Thyroid gland (tissue), 4 donors: ENCODE data around the gene DMXL1. TPM values are rescaled to one million over a fixed set of nuclear protein-coding genes. Genes with fewer than 3 reads are reported as not detected.

ENCODE experiments used
- DNase-seq, 2 donors: peaks; one replicate each; pipeline ENCODE4 v3.0.0-alpha.2; 2019
- H3K27ac ChIP-seq, 3 donors: fragments of 200-600 bp; sonication (generic); 1 replicate in 2 of 3; 2 replicates in 1 of 3; pipeline ENCODE4 v1.5.1; 2016 to 2019; ENCODE audit warnings: mild to moderate bottlenecking in 1 of 3, moderate library complexity in 1 of 3
- H3K27me3 ChIP-seq: fragments of 200-600 bp; sonication (generic); one replicate; pipeline ENCODE4 v1.5.1; 2019
- H3K36me3 ChIP-seq, 2 donors: fragments of 200-600 bp; sonication (generic); one replicate each; pipeline ENCODE4 v1.5.1; 2016 to 2019
- H3K4me1 ChIP-seq, 2 donors: fragments of 200-600 bp; sonication (generic); one replicate each; pipeline ENCODE4 v1.5.1; 2017 to 2019
- H3K4me3 ChIP-seq, 3 donors: fragments of 200-600 bp; sonication (generic); replicated peaks in 1 of 3; 1 replicate in 2 of 3; 2 replicates in 1 of 3; pipeline ENCODE4 v1.5.1; 2016; ENCODE audit warnings: mild to moderate bottlenecking in 1 of 3
- H3K9me3 ChIP-seq: fragments of 200-600 bp; sonication (generic); one replicate; pipeline ENCODE4 v1.5.1; 2017
- POLR2A ChIP-seq, 2 donors: fragments of 450-650 bp; IDR thresholded peaks; one replicate each; pipeline ENCODE4 v1.6.1; 2017; ENCODE audit warnings: antibody characterized with exemption in 2 of 2, mild to moderate bottlenecking in 2 of 2, moderate library complexity in 1 of 2
- WGBS, 2 donors: methylation state at CpG; one replicate each; pipeline ENCODE4 v1.1.5; 2017; 5-methylcytosine and 5-hydroxymethylcytosine counted together
- intact Hi-C: fragments of 100-400 bp; cut with DNase I; formaldehyde crosslinking; loops from one replicate; pipeline ENCODE4 v1.15.1; 2023
- total RNA-seq, 4 donors: library from RNA; depleted of rRNA; stranded (reverse); fragments of >200 nt; gene quantifications; one replicate each; pipeline ENCODE4 v1.2.3, GENCODE V29; 2016
- TF ChIP-seq, protein P1 (sequence below), 6 experiments: fragments of 200-600 bp in 3 of 6; fragments of 450-650 bp in 3 of 6; sonication (generic) in 3 of 6; IDR thresholded peaks; one replicate each; pipeline ENCODE4 v1.5.1; 2016 to 2019; ENCODE audit warnings: antibody characterized with exemption in 6 of 6, mild to moderate bottlenecking in 2 of 6, inconsistent platforms in 1 of 6, moderate library complexity in 1 of 6

Gene DMXL1
- total RNA-seq, 4 donors from 2014 or later: 90.8 to 158 (median 95.4) TPM

DNA sequence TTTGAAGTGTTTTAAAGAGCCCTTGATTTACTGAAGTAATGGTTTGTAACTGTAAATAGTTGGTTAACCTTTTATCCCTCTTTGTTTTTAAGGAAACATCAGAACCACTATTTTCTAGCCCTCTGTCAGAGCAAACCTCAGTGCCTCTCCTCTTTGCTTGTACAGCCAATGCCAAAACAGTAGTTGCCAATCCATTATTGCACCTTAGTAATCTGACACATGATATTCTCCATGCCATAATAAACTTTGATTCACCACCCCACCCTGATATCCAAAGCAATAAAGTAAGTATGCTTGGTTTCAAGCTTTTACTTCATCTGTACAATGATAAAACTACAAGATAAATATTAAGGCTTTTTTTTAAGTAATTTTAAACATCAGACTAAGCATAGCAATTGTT is 100.8 kb downstream of the DMXL1 start:
- H3K27me3 ChIP-seq: no peaks in the 10 kb centered on the region
- DNase-seq: no peak
- intact Hi-C loops: no loop called here
- no peak overlapping the region for H3K27ac ChIP-seq
- TF ChIP-seq, protein P1, sequence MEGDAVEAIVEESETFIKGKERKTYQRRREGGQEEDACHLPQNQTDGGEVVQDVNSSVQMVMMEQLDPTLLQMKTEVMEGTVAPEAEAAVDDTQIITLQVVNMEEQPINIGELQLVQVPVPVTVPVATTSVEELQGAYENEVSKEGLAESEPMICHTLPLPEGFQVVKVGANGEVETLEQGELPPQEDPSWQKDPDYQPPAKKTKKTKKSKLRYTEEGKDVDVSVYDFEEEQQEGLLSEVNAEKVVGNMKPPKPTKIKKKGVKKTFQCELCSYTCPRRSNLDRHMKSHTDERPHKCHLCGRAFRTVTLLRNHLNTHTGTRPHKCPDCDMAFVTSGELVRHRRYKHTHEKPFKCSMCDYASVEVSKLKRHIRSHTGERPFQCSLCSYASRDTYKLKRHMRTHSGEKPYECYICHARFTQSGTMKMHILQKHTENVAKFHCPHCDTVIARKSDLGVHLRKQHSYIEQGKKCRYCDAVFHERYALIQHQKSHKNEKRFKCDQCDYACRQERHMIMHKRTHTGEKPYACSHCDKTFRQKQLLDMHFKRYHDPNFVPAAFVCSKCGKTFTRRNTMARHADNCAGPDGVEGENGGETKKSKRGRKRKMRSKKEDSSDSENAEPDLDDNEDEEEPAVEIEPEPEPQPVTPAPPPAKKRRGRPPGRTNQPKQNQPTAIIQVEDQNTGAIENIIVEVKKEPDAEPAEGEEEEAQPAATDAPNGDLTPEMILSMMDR (IDR thresholded peaks at IDR 0.05): no peak
- TF ChIP-seq POLR2A (IDR thresholded peaks at IDR 0.05): no peak
- no peaks in the 10 kb centered on the region for H3K9me3 ChIP-seq
- no peak overlapping the region for H3K4me3 ChIP-seq
- no peaks in the 10 kb centered on the region for H3K36me3 ChIP-seq
- no peaks in the 10 kb centered on the region for H3K4me1 ChIP-seq

DNA sequence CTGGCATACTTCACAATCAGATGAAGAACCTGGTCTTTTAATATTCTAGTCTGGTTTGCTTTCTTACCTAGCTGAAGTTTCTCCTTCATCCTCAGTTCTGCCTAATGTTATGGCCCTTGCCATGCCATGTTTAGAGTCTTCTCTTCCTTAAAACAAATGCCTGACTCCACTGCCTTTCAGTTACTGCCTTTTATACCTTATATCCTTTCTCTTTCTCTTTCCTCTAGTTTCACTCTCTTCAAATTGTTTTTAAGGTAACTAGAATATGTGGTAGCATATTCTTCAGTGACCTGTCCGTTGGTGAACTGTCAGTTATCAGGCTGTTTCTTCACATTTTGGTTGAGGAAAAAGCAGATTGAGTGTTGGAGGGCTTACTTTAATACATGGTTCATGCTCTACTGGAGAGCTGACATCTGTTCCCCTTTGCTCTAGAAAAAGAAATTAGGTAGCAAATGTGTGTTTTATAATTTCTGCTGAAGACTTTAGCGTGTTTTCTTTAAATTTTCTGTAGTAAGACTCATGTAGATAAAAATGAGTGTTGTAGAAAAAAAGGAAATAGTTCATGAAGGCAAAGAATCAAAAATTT is 103.8 kb downstream of the DMXL1 start:
- no peak for DNase-seq
- Histone ChIP-seq H3K4me3 (no peak overlapping the region), H3K36me3 (peaks cover 0 to 6% of the 10 kb centered on the region in 2 donors), H3K4me1 (no peaks in the 10 kb centered on the region), H3K27me3 (no peaks in the 10 kb centered on the region), H3K27ac (no peak overlapping the region), H3K9me3 (no peaks in the 10 kb centered on the region)
- TF ChIP-seq, protein P1 (IDR thresholded peaks at IDR 0.05): no peak
- no peak for TF ChIP-seq POLR2A (IDR thresholded peaks at IDR 0.05)
- intact Hi-C loops: no loop called here
- WGBS, 2 donors: 79 to 83% methylated on average over 2 of the region's 2 CpGs

DNA sequence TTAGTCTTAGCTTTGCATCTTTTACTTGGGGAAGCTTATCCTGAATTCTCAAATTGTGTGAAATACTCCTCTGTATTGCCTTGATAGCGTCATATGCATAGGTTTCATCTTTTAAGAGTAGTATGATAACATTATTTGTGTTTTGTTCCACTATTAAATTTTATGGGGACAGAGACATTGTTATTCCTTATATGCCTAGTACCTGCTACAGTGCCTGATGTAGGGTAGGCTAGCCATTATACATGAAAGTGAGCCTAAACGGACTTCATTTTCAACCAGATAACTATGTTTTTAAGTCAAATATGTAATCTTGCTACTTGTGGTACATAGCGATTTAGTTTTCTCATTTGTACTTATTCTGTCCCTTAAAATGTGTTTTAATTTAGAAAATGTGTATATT is 105.9 kb downstream of the DMXL1 start:
- DNase-seq: no peak
- Histone ChIP-seq H3K36me3 (peaks cover 0 to 6% of the 10 kb centered on the region in 2 donors), H3K27me3 (no peaks in the 10 kb centered on the region), H3K4me3 (no peak overlapping the region), H3K4me1 (no peaks in the 10 kb centered on the region), H3K27ac (no peak overlapping the region), H3K9me3 (no peaks in the 10 kb centered on the region)
- WGBS, 2 donors: 96 to 98% methylated on average over 3 of the region's 3 CpGs
- TF ChIP-seq, protein P1 (IDR thresholded peaks at IDR 0.05): no peak
- intact Hi-C loops: no loop called here

DNA sequence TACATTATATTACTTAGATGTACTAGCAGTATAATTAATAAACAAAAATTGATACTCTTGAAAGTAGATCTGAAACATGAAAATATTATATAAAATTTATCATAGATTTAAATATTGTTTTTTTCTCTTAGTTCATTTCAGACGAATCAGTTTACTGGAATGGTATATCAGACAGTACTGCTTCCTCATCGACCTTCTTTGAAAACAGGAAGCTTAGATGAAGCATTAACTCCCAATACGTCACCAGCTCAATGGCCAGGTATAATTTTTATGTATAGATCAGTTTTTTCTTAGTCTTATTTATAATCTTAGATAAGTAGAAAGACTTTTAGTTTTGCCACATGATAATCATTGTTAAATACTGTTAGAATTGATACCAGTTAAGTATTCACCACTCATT is 106.3 kb downstream of the DMXL1 start:
- Histone ChIP-seq H3K27me3 (no peaks in the 10 kb centered on the region), H3K9me3 (no peaks in the 10 kb centered on the region), H3K36me3 (peaks cover 0 to 6% of the 10 kb centered on the region in 2 donors), H3K27ac (no peak overlapping the region), H3K4me1 (no peaks in the 10 kb centered on the region), H3K4me3 (no peak overlapping the region)
- no peak for TF ChIP-seq POLR2A (IDR thresholded peaks at IDR 0.05)
- TF ChIP-seq, protein P1 (IDR thresholded peaks at IDR 0.05): no peak
- no peak for DNase-seq
- WGBS, 2 donors: 93% methylated on average over 3 of the region's 3 CpGs
- intact Hi-C loops: no loop called here

DNA sequence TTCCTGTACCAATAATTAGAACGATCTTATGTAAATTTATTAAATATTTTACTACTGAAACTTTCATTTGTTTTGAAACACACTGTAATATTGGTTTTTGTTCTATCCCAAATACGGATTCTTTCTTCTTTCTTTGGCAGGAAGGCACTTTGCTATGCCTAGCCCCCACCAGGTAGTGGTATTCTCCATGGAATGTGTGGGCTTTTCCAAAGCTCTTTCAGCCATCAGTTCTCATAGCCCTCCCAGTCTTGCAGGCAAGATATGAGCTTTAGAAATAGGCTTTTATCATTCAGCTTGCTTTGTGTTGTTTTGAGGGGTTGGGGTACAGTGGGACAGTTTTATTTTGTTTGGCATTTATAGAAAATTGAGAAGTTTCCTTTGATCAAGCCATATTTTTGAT is 107.5 kb downstream of the DMXL1 start:
- DNase-seq: no peak
- Histone ChIP-seq H3K36me3 (peaks cover 0 to 6% of the 10 kb centered on the region in 2 donors), H3K4me3 (no peak overlapping the region), H3K9me3 (no peaks in the 10 kb centered on the region), H3K4me1 (no peaks in the 10 kb centered on the region), H3K27ac (no peak overlapping the region), H3K27me3 (no peaks in the 10 kb centered on the region)
- 93 to 96% methylated on average over 2 of the region's 2 CpGs for WGBS, 2 donors
- TF ChIP-seq, protein P1 (IDR thresholded peaks at IDR 0.05): no peak
- TF ChIP-seq POLR2A (IDR thresholded peaks at IDR 0.05): no peak
- intact Hi-C loops: no loop called here
